Nephron progenitor cell (in vitro differentiated cells): Measurements from ENCODE around the gene B3GALT4.

ENCODE experiments used
- DNase-seq: peaks from one replicate; pipeline ENCODE4 v3.0.0; 2021
- H3K27ac Mint-ChIP-seq: 2 replicates; pipeline ENCODE4 v1.8.0; 2021; ENCODE audit warnings: mild to moderate bottlenecking, moderate library complexity, mixed read lengths
- H3K27me3 Mint-ChIP-seq: 2 replicates; pipeline ENCODE4 v1.8.0; 2021; ENCODE audit warnings: mild to moderate bottlenecking, low read depth, mixed read lengths; ENCODE audit not compliant: poor library complexity
- H3K36me3 Mint-ChIP-seq: 2 replicates; pipeline ENCODE4 v1.8.0; 2021; ENCODE audit warnings: low read depth, mixed read lengths
- H3K4me1 Mint-ChIP-seq: 2 replicates; pipeline ENCODE4 v1.8.0; 2021; ENCODE audit warnings: mixed read lengths
- H3K4me3 Mint-ChIP-seq: 2 replicates; pipeline ENCODE4 v1.8.0; 2021; ENCODE audit warnings: mild to moderate bottlenecking, moderate library complexity, mixed read lengths
- H3K9me3 Mint-ChIP-seq: 2 replicates; pipeline ENCODE4 v1.8.0; 2021; ENCODE audit warnings: mild to moderate bottlenecking, moderate library complexity, mixed read lengths
- CTCF ChIP-seq: fragments of 200-600 bp; sonication (generic); IDR thresholded peaks from 2 replicates; pipeline ENCODE4 v1.5.0; 2021; ENCODE audit warnings: antibody characterized with exemption

Gene B3GALT4

GRCh38 chr6:33305052-33305451 lies 28.1 kb downstream of the B3GALT4 start:
- Mint-ChIP-seq H3K4me3 (no peak overlapping the region), H3K4me1 (peaks cover 14% of the 10 kb centered on the region), H3K27me3 (peaks cover 7% of the 10 kb centered on the region), H3K36me3 (no peaks in the 10 kb centered on the region), H3K9me3 (no peaks in the 10 kb centered on the region), H3K27ac (no peak overlapping the region)
- no peak for TF ChIP-seq CTCF
- no peak for DNase-seq

GRCh38 chr6:33306356-33306755 lies 29.4 kb downstream of the B3GALT4 start:
- Mint-ChIP-seq H3K9me3 (no peaks in the 10 kb centered on the region), H3K36me3 (no peaks in the 10 kb centered on the region), H3K4me3 (no peak overlapping the region), H3K4me1 (peaks cover 5% of the 10 kb centered on the region), H3K27ac (peak overlapping the region; percentile 33), H3K27me3 (peaks cover 20% of the 10 kb centered on the region)
- DNase-seq = no peak
- no peak for TF ChIP-seq CTCF

- peaks cover 52% of the 10 kb centered on the region for H3K27me3 Mint-ChIP-seq
- TF ChIP-seq CTCF = no peak
- H3K9me3 Mint-ChIP-seq = no peaks in the 10 kb centered on the region
- DNase-seq = peak; percentile 49
- H3K4me1 Mint-ChIP-seq = peaks cover 57% of the 10 kb centered on the region
- H3K4me3 Mint-ChIP-seq = peak overlapping the region; percentile 90
- no peaks in the 10 kb centered on the region for H3K36me3 Mint-ChIP-seq
- H3K27ac Mint-ChIP-seq = no peak overlapping the region
Measured at GRCh38 chr6:33312361-33313104, 35.6 kb downstream of the B3GALT4 start.

- TF ChIP-seq CTCF = no peak
- Mint-ChIP-seq H3K36me3 (peaks cover 2% of the 10 kb centered on the region), H3K9me3 (no peaks in the 10 kb centered on the region), H3K27me3 (peaks cover 55% of the 10 kb centered on the region), H3K4me3 (peak overlapping the region; percentile 90), H3K27ac (peak overlapping the region; percentile 73), H3K4me1 (peaks cover 62% of the 10 kb centered on the region)
- peak; percentile 44 for DNase-seq
Measured at GRCh38 chr6:33313105-33313708, 36.3 kb downstream of the B3GALT4 start.

GRCh38 chr6:33313709-33314514 lies 37.0 kb downstream of the B3GALT4 start, which contains the start of gene TAPBP:
Gene TAPBP (minus strand): TSS chr6:33314078. CDS start chr6:33314041, 37 bp downstream.
- Mint-ChIP-seq H3K4me1 (peaks cover 69% of the 10 kb centered on the region), H3K27ac (peak within 1 kb of the TSS; percentile 73), H3K36me3 (peaks cover 9% of the 10 kb centered on the region), H3K27me3 (peaks cover 55% of the 10 kb centered on the region), H3K4me3 (peak within 1 kb of the TSS; percentile 90), H3K9me3 (no peaks in the 10 kb centered on the region)
- no peak for TF ChIP-seq CTCF
- DNase-seq = peak; percentile 51
